Brain microvascular endothelial cell (primary cell): ENCODE data around the gene C5.

Experiments used
- DNase-seq: peaks from one replicate; pipeline ENCODE4 v3.0.0-alpha.2; 2020
- H3K27ac ChIP-seq: fragments of 250-450 bp; sonication (Bioruptor Pico); 2 replicates; pipeline ENCODE4 v1.5.1; 2020; ENCODE audit warnings: mild to moderate bottlenecking, moderate library complexity
- H3K27me3 ChIP-seq: fragments of 250-450 bp; sonication (Bioruptor Pico); replicated peaks from 2 replicates; pipeline ENCODE4 v1.5.1; 2020; ENCODE audit warnings: mild to moderate bottlenecking
- H3K36me3 ChIP-seq: fragments of 250-450 bp; sonication (Bioruptor Pico); replicated peaks from 2 replicates; pipeline ENCODE4 v1.5.1; 2020; ENCODE audit warnings: mild to moderate bottlenecking
- H3K4me3 ChIP-seq: 2 replicates; pipeline ENCODE4 v1.5.1; 2011; ENCODE audit warnings: low read depth, mild to moderate bottlenecking, control low read depth, low read length, moderate library complexity
- CTCF ChIP-seq: IDR thresholded peaks from 2 replicates; pipeline ENCODE4 v1.5.1; 2011; ENCODE audit warnings: low read depth, mild to moderate bottlenecking, moderate library complexity, low read length, control low read depth, inconsistent platforms; ENCODE audit errors: missing control alignments
- in situ Hi-C: cut with HindIII; loops from 2 replicates; pipeline ENCODE4 v1.10.0; 2017; ENCODE audit warnings: low sequenced_read_pairs, low pct_ligation_motif_present

C5 gene

DNA sequence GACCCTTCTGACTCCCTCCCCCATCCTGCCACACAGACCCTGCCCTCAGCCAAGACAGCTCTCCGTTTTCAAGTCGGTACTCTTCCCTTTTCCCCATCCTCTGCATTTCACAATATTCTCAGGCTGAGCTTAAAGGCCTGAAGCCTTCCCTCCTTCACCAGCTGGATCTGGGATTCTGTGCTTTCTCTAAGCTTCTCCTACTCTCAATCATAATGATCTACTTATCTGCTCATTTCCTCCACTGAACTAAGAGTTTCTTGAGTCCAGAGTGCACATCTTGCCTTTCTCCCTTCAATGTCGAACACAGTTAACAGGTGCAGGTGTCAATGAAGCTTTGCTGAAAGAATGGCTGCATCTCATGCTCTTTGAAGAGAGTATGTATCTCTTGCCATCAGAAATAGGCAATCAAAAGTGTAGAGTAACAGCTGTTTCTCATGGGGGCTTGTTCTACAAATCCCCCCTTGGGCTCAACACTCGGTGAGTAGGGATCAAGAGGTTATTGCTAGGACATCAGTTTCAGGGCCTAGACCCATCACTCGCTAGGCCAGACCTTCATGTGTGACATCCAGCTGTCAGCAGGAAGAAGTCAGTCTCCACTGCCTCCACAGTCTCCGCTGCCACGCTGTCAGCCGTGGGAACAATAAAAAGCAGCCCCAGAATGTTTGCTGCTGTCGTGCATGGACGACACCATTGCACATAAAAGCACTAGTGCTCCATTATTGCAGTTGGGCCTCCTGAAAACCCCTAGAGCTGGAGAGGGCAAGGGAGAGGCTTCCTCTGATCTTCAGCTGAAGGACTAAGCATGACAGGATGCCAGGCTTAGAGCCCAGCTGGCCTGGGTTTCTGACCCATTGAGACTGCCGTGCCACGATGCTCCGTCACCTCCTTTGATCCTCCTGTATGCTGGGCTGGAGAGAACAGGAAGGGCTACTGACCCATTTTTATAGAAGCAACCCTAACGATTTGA lies 147.2 kb downstream of the C5 start:
- in situ Hi-C loops: no loop called here
- H3K27ac ChIP-seq: no peak overlapping the region
- DNase-seq: no peak

More for the DNA sequence above, 147.2 kb downstream of the C5 start:
- TF ChIP-seq CTCF: no peak
- Histone ChIP-seq H3K27me3 (no peaks in the 10 kb centered on the region), H3K36me3 (no peaks in the 10 kb centered on the region), H3K4me3 (no peak overlapping the region)
